HG02798 (cell line): ENCODE measurements around the gene XRCC4.

Source experiments
- ATAC-seq: cut with Tn5 transposase; IDR thresholded peaks from one replicate; pipeline ENCODE4 v1.9.1; 2021; ENCODE audit warnings: mild to moderate bottlenecking; ENCODE audit not compliant: unreplicated experiment, poor library complexity

XRCC4 gene

GRCh38 chr5:83368319-83368718 is 291.0 kb downstream of the XRCC4 start:
- peak; percentile 31 for ATAC-seq

- ATAC-seq = peak; percentile 40
Observed at GRCh38 chr5:83368835-83369234, 291.5 kb downstream of the XRCC4 start.

- no peak for ATAC-seq
Observed at GRCh38 chr5:83370957-83371356, 293.6 kb downstream of the XRCC4 start.

GRCh38 chr5:83371726-83372125 is 294.4 kb downstream of the XRCC4 start:
- ATAC-seq = no peak

GRCh38 chr5:83374547-83374946 is 297.2 kb downstream of the XRCC4 start:
- no peak for ATAC-seq

- no peak for ATAC-seq
Observed at GRCh38 chr5:83375049-83375745, 297.9 kb downstream of the XRCC4 start.

- no peak for ATAC-seq
Observed at GRCh38 chr5:83376461-83376860, 299.1 kb downstream of the XRCC4 start.

- no peak for ATAC-seq
Observed at GRCh38 chr5:83377131-83377865, 300.0 kb downstream of the XRCC4 start.

- ATAC-seq = no peak
Observed at GRCh38 chr5:83378624-83379289, 301.4 kb downstream of the XRCC4 start.

GRCh38 chr5:83385812-83386211 is 308.5 kb downstream of the XRCC4 start:
- no peak for ATAC-seq

- ATAC-seq = no peak
Observed at GRCh38 chr5:83387041-83387440, 309.7 kb downstream of the XRCC4 start.

GRCh38 chr5:83388608-83389007 is 311.3 kb downstream of the XRCC4 start:
- ATAC-seq = no peak

- ATAC-seq = no peak
Observed at GRCh38 chr5:83392766-83393503, 315.6 kb downstream of the XRCC4 start.

- ATAC-seq = no peak
Observed at GRCh38 chr5:83393504-83393866, 316.1 kb downstream of the XRCC4 start.

- ATAC-seq = no peak
Observed at GRCh38 chr5:83394190-83394589, 316.8 kb downstream of the XRCC4 start.

- no peak for ATAC-seq
Observed at GRCh38 chr5:83396662-83397061, 319.3 kb downstream of the XRCC4 start.

- no peak for ATAC-seq
Observed at GRCh38 chr5:83397658-83398057, 320.3 kb downstream of the XRCC4 start.

- ATAC-seq = no peak
Observed at GRCh38 chr5:83400241-83400640, 322.9 kb downstream of the XRCC4 start.

- no peak for ATAC-seq
Observed at GRCh38 chr5:83400701-83401100, 323.4 kb downstream of the XRCC4 start.

- peak; percentile 56 for ATAC-seq
Observed at GRCh38 chr5:83401122-83401731, 323.9 kb downstream of the XRCC4 start.
